NCI-H748 (cell line): ENCODE measurements around the gene RABEP2.
"Not testable (repeated sequence)": the region's sequence is repeated elsewhere in the genome, so short reads cannot be mapped to it uniquely, and the experiment has no call there.

Experiments used
- DNase-seq: peaks from one replicate; lab custom pipeline; 2025; ENCODE audit not compliant: unreplicated experiment; lab: John Stamatoyannopoulos, UW

The RABEP2 gene

GRCh38 chr16:28904828-28905227, 20.2 kb downstream of the RABEP2 start:
- DNase-seq: no peak

GRCh38 chr16:28904363-28904762, 20.7 kb downstream of the RABEP2 start:
- DNase-seq: no peak

GRCh38 chr16:28903344-28904042, 21.5 kb downstream of the RABEP2 start:
- no peak for DNase-seq

GRCh38 chr16:28902909-28903308, 22.1 kb downstream of the RABEP2 start:
- DNase-seq: no peak

- DNase-seq: no peak
Observed at GRCh38 chr16:28901862-28902261, 23.2 kb downstream of the RABEP2 start.

- DNase-seq: no peak
Observed at GRCh38 chr16:28900601-28901000, 24.4 kb downstream of the RABEP2 start.

- no peak for DNase-seq
Observed at GRCh38 chr16:28899882-28900590, 25.0 kb downstream of the RABEP2 start.

- DNase-seq: no peak
Observed at GRCh38 chr16:28898942-28899341, 26.1 kb downstream of the RABEP2 start.

- no peak for DNase-seq
Observed at GRCh38 chr16:28898266-28898665, 26.8 kb downstream of the RABEP2 start.

GRCh38 chr16:28897826-28898225, 27.2 kb downstream of the RABEP2 start:
- no peak for DNase-seq

- DNase-seq: no peak
Observed at GRCh38 chr16:28895609-28896008, 29.4 kb downstream of the RABEP2 start.

GRCh38 chr16:28893291-28893690, 31.7 kb downstream of the RABEP2 start:
- no peak for DNase-seq

- DNase-seq: no peak
Observed at GRCh38 chr16:28891964-28892890, 32.8 kb downstream of the RABEP2 start.

GRCh38 chr16:28890355-28890754, 34.7 kb downstream of the RABEP2 start:
- not testable (repeated sequence) for DNase-seq

- DNase-seq: no peak
Observed at GRCh38 chr16:28886945-28887344, 38.1 kb downstream of the RABEP2 start.

GRCh38 chr16:28884045-28884444, 41.0 kb downstream of the RABEP2 start:
- no peak for DNase-seq

GRCh38 chr16:28883221-28883996, 41.6 kb downstream of the RABEP2 start:
- no peak for DNase-seq

- no peak for DNase-seq
Observed at GRCh38 chr16:28882551-28883160, 42.4 kb downstream of the RABEP2 start.

- not testable (repeated sequence) for DNase-seq
Observed at GRCh38 chr16:28881565-28881964, 43.5 kb downstream of the RABEP2 start.

- DNase-seq: no peak
Observed at GRCh38 chr16:28880955-28881354, 44.1 kb downstream of the RABEP2 start.

- DNase-seq: no peak
Observed at GRCh38 chr16:28880589-28880915, 44.5 kb downstream of the RABEP2 start.
